ENCODE results near the gene RNF34. TPM values are rescaled to one million over a fixed set of nuclear protein-coding genes. Genes with fewer than 3 reads are reported as not detected.

The RNF34 gene
- total RNA-seq, 2 donors from 2014 or later, result 63.8 to 63.9 TPM

DNA sequence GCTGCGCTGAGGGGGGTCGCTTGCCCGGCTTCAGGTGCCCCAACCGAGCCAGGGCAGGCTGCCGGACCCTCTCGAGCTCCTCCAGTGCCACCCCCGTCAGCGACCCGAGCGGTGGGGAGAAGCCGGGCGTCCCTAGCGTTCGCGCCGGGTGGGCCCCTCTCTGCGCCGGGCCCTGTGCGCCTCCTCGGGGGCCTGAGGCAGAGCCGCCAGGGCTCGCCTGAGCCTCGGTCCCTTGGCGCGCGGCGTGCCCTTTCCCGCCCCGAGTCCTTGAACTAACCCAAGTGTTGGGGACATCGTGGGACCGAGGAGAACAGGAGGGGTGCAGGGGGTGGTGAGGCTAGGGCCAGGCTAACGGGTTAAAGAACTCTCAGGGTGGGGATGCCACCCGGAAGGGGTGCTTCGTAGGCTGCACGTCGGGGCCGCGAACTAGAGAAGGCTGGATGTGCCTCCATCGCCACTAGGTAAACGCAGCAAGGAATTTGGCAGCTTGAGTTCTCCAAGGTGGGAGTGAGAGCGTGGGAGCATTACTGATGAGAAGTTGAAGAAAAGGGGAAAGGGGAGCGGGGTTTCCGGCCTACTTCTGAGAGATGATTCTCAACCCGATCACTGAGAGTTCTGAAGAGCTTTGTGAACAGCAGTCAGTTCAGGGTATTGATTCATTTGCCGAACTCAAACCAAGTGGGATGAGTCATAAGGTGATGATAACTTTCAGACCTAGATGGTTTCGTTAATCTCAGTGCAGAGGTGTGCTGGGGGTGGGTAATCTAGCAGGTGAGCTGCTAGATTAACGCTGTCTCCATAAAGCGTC, 618 bp downstream of the RNF34 start:
- Mint-ChIP-seq H3K36me3 (ENCODE audit: low read depth) (no peaks in the 10 kb centered on the region), H3K27ac (peak overlapping the region; percentile 98), H3K4me1 (peaks cover 33% of the 10 kb centered on the region), H3K27me3 (no peaks in the 10 kb centered on the region), H3K4me3 (peak overlapping the region; percentile 96)
- ATAC-seq (peak; percentile 49), DNase-seq (peak in 1 of 3 donors; percentile 30)
- no peaks in the 10 kb centered on the region for H3K9me3 ChIP-seq (ENCODE audit: control insufficient read depth, low read length, poor library complexity, severe bottlenecking)

- H3K4me3 Mint-ChIP-seq, result no peak overlapping the region
- peaks cover 4% of the 10 kb centered on the region for H3K36me3 Mint-ChIP-seq (ENCODE audit: low read depth)
- H3K9me3 ChIP-seq (ENCODE audit: control insufficient read depth, low read length, poor library complexity, severe bottlenecking), result no peaks in the 10 kb centered on the region
- H3K27ac Mint-ChIP-seq, result no peak overlapping the region
- peaks cover 36% of the 10 kb centered on the region for H3K4me1 Mint-ChIP-seq
- DNase-seq (no peak), ATAC-seq (no peak)
- no peaks in the 10 kb centered on the region for H3K27me3 Mint-ChIP-seq
Measured at GRCh38 chr12:121403721-121404120, 3.8 kb downstream of the RNF34 start.

DNA sequence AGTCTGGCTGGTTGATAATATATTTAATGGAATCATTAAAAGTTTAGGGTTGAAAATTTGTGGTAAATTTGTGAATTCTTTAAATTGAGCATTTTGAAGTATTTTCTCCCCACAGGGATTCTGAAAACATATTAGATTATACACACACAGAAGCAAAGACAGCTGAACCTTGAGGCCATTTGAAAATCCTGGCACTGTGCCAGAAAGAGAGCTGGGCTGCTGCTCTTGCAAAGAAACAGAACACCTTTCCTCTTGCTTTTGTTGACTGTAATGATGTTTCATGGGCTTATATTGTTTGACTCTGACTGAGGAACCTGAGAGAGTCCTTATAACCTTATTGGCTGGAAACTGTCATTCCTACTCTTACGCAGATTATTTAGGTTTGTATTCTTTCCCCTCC, 4.8 kb downstream of the RNF34 start:
- no peak overlapping the region for H3K27ac Mint-ChIP-seq
- ATAC-seq, result no peak
- no peaks in the 10 kb centered on the region for H3K9me3 ChIP-seq (ENCODE audit: control insufficient read depth, low read length, poor library complexity, severe bottlenecking)
- H3K27me3 Mint-ChIP-seq, result no peaks in the 10 kb centered on the region
- no peak for DNase-seq
- peaks cover 4% of the 10 kb centered on the region for H3K36me3 Mint-ChIP-seq (ENCODE audit: low read depth)
- H3K4me3 Mint-ChIP-seq, result no peak overlapping the region
- H3K4me1 Mint-ChIP-seq, result peaks cover 30% of the 10 kb centered on the region

GRCh38 chr12:121405211-121405610, 5.3 kb downstream of the RNF34 start:
- Mint-ChIP-seq H3K4me1 (peaks cover 29% of the 10 kb centered on the region), H3K4me3 (no peak overlapping the region), H3K27ac (no peak overlapping the region), H3K27me3 (no peaks in the 10 kb centered on the region), H3K36me3 (ENCODE audit: low read depth) (peaks cover 4% of the 10 kb centered on the region)
- ATAC-seq (no peak), DNase-seq (no peak)
- H3K9me3 ChIP-seq (ENCODE audit: control insufficient read depth, low read length, poor library complexity, severe bottlenecking), result no peaks in the 10 kb centered on the region

- Mint-ChIP-seq H3K27me3 (no peaks in the 10 kb centered on the region), H3K4me1 (peaks cover 14% of the 10 kb centered on the region), H3K36me3 (ENCODE audit: low read depth) (no peaks in the 10 kb centered on the region), H3K4me3 (no peak overlapping the region), H3K27ac (peak overlapping the region; percentile 86)
- no peaks in the 10 kb centered on the region for H3K9me3 ChIP-seq (ENCODE audit: control insufficient read depth, low read length, poor library complexity, severe bottlenecking)
- ATAC-seq (no peak), DNase-seq (no peak)
Measured at GRCh38 chr12:121413917-121414316, 14.0 kb downstream of the RNF34 start.

DNA sequence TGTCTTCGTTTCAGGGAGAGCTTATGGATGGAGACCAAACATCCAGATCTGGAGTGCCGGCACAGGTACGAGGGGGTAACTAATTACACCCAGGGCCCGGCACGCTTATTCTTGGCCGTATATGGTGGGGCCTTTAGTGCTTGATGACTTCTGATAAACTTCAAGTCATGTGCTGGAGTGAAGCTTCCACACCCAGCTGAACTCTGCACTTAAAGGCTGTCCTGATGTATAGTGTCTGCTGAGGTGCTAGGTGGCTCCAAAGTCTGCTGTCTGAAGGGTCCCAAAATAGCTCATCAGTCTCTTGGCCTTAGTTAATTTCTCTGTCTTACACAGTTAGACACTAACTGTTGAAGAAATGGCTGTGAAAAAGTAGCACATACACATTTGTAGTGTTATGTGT, 17.9 kb downstream of the RNF34 start:
- H3K9me3 ChIP-seq (ENCODE audit: control insufficient read depth, low read length, poor library complexity, severe bottlenecking), result no peaks in the 10 kb centered on the region
- H3K4me3 Mint-ChIP-seq, result no peak overlapping the region
- H3K4me1 Mint-ChIP-seq, result peaks cover 14% of the 10 kb centered on the region
- no peaks in the 10 kb centered on the region for H3K27me3 Mint-ChIP-seq
- ATAC-seq (no peak), DNase-seq (no peak)
- peaks cover 12% of the 10 kb centered on the region for H3K36me3 Mint-ChIP-seq (ENCODE audit: low read depth)
- peak overlapping the region; percentile 51 for H3K27ac Mint-ChIP-seq

GRCh38 chr12:121420109-121420508, 20.2 kb downstream of the RNF34 start:
- DNase-seq (no peak), ATAC-seq (no peak)
- Mint-ChIP-seq H3K36me3 (ENCODE audit: low read depth) (peaks cover 12% of the 10 kb centered on the region), H3K27me3 (no peaks in the 10 kb centered on the region), H3K27ac (peak overlapping the region; percentile 49), H3K4me1 (peaks cover 10% of the 10 kb centered on the region), H3K4me3 (no peak overlapping the region)
- no peaks in the 10 kb centered on the region for H3K9me3 ChIP-seq (ENCODE audit: control insufficient read depth, low read length, poor library complexity, severe bottlenecking)

DNA sequence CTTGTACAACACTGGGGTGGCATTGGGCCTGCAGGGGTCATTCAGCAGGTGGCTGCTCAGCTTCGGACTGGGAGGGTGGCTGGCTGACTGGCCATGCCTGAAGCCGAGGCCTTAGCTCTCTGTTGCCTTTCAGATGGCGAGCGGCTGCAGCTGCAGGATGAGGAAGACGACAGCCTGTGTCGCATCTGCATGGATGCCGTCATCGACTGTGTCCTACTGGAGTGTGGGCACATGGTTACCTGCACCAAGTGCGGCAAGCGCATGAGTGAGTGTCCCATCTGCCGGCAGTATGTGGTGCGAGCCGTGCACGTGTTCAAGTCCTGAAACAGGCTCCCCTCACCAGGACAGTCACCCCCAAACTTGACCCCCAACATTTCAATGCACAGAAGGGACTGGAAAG, 23.3 kb downstream of the RNF34 start:
- DNase-seq (no peak), ATAC-seq (no peak)
- peaks cover 2% of the 10 kb centered on the region for H3K4me1 Mint-ChIP-seq
- peaks cover 12% of the 10 kb centered on the region for H3K36me3 Mint-ChIP-seq (ENCODE audit: low read depth)
- H3K27ac Mint-ChIP-seq, result peak overlapping the region; percentile 63
- H3K27me3 Mint-ChIP-seq, result no peaks in the 10 kb centered on the region
- H3K4me3 Mint-ChIP-seq, result no peak overlapping the region
- no peaks in the 10 kb centered on the region for H3K9me3 ChIP-seq (ENCODE audit: control insufficient read depth, low read length, poor library complexity, severe bottlenecking)

- H3K27me3 Mint-ChIP-seq, result no peaks in the 10 kb centered on the region
Measured at GRCh38 chr12:121423682-121424623, 24.0 kb downstream of the RNF34 start.

GRCh38 chr12:121424624-121424975, 24.7 kb downstream of the RNF34 start:
- H3K27me3 Mint-ChIP-seq, result no peaks in the 10 kb centered on the region
- DNase-seq, result no peak
- peaks cover 2% of the 10 kb centered on the region for H3K4me1 Mint-ChIP-seq
- no peaks in the 10 kb centered on the region for H3K9me3 ChIP-seq (ENCODE audit: control insufficient read depth, low read length, poor library complexity, severe bottlenecking)
- peaks cover 12% of the 10 kb centered on the region for H3K36me3 Mint-ChIP-seq (ENCODE audit: low read depth)
- no peak overlapping the region for H3K4me3 Mint-ChIP-seq
- H3K27ac Mint-ChIP-seq, result no peak overlapping the region
- ATAC-seq, result no peak

More at GRCh38 chr12:121423682-121424623, 24.0 kb downstream of the RNF34 start:
- Mint-ChIP-seq H3K36me3 (ENCODE audit: low read depth) (peaks cover 12% of the 10 kb centered on the region), H3K4me3 (no peak overlapping the region), H3K27ac (peak overlapping the region; percentile 63), H3K4me1 (peaks cover 2% of the 10 kb centered on the region)
- DNase-seq, result no peak
- no peak for ATAC-seq
- H3K9me3 ChIP-seq (ENCODE audit: control insufficient read depth, low read length, poor library complexity, severe bottlenecking), result no peaks in the 10 kb centered on the region

GRCh38 chr12:121427556-121428050, 27.7 kb downstream of the RNF34 start:
- Mint-ChIP-seq H3K36me3 (ENCODE audit: low read depth) (peaks cover 2% of the 10 kb centered on the region), H3K27ac (no peak overlapping the region), H3K4me3 (no peak overlapping the region), H3K4me1 (no peaks in the 10 kb centered on the region), H3K27me3 (no peaks in the 10 kb centered on the region)
- ATAC-seq, result no peak
- no peaks in the 10 kb centered on the region for H3K9me3 ChIP-seq (ENCODE audit: control insufficient read depth, low read length, poor library complexity, severe bottlenecking)
- no peak for DNase-seq

- H3K4me3 Mint-ChIP-seq, result no peak overlapping the region
- no peaks in the 10 kb centered on the region for H3K9me3 ChIP-seq (ENCODE audit: control insufficient read depth, low read length, poor library complexity, severe bottlenecking)
- ATAC-seq (no peak), DNase-seq (no peak)
- peaks cover 2% of the 10 kb centered on the region for H3K36me3 Mint-ChIP-seq (ENCODE audit: low read depth)
- H3K27ac Mint-ChIP-seq, result peak overlapping the region; percentile 37
- no peaks in the 10 kb centered on the region for H3K4me1 Mint-ChIP-seq
- H3K27me3 Mint-ChIP-seq, result no peaks in the 10 kb centered on the region
Measured at GRCh38 chr12:121428883-121429282, 29.0 kb downstream of the RNF34 start.

- no peaks in the 10 kb centered on the region for H3K4me1 Mint-ChIP-seq
- no peak overlapping the region for H3K4me3 Mint-ChIP-seq
- no peaks in the 10 kb centered on the region for H3K27me3 Mint-ChIP-seq
- H3K27ac Mint-ChIP-seq, result no peak overlapping the region
- ATAC-seq (no peak), DNase-seq (no peak)
- H3K36me3 Mint-ChIP-seq (ENCODE audit: low read depth), result peaks cover 2% of the 10 kb centered on the region
- H3K9me3 ChIP-seq (ENCODE audit: control insufficient read depth, low read length, poor library complexity, severe bottlenecking), result no peaks in the 10 kb centered on the region
Measured at GRCh38 chr12:121430833-121431415, 31.0 kb downstream of the RNF34 start.
